Measurements from ENCODE around the gene CEMIP.

CEMIP gene, protein sequence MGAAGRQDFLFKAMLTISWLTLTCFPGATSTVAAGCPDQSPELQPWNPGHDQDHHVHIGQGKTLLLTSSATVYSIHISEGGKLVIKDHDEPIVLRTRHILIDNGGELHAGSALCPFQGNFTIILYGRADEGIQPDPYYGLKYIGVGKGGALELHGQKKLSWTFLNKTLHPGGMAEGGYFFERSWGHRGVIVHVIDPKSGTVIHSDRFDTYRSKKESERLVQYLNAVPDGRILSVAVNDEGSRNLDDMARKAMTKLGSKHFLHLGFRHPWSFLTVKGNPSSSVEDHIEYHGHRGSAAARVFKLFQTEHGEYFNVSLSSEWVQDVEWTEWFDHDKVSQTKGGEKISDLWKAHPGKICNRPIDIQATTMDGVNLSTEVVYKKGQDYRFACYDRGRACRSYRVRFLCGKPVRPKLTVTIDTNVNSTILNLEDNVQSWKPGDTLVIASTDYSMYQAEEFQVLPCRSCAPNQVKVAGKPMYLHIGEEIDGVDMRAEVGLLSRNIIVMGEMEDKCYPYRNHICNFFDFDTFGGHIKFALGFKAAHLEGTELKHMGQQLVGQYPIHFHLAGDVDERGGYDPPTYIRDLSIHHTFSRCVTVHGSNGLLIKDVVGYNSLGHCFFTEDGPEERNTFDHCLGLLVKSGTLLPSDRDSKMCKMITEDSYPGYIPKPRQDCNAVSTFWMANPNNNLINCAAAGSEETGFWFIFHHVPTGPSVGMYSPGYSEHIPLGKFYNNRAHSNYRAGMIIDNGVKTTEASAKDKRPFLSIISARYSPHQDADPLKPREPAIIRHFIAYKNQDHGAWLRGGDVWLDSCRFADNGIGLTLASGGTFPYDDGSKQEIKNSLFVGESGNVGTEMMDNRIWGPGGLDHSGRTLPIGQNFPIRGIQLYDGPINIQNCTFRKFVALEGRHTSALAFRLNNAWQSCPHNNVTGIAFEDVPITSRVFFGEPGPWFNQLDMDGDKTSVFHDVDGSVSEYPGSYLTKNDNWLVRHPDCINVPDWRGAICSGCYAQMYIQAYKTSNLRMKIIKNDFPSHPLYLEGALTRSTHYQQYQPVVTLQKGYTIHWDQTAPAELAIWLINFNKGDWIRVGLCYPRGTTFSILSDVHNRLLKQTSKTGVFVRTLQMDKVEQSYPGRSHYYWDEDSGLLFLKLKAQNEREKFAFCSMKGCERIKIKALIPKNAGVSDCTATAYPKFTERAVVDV (N-terminal part only)

GRCh38 chr15:80778964-80779657, at the start of gene CEMIP:
TSS of gene CEMIP (plus strand) at chr15:80779370. CDS start at chr15:80873880, 94,510 bp downstream.
- DNase-seq: peak; percentile 80

DNA sequence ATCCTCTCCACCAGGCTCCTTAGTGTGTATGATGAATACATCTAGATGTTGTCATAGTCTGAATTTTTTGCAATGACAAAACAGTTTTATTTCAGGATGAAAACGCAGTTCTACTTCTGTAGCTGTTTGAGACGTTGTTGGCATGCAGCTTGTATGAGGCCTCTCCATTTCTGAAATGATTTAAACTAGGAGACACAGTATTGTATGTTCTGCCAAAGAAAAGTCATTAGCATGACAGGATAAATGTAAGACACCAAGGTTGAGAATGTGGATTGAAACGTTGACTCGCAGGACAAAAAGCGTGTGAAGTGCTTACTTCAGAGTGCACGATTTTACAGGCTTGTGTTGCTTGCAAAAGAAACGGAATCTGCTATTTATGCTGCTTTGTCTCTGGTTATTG, 48.8 kb upstream of the CEMIP start:
- no peak for DNase-seq

DNA sequence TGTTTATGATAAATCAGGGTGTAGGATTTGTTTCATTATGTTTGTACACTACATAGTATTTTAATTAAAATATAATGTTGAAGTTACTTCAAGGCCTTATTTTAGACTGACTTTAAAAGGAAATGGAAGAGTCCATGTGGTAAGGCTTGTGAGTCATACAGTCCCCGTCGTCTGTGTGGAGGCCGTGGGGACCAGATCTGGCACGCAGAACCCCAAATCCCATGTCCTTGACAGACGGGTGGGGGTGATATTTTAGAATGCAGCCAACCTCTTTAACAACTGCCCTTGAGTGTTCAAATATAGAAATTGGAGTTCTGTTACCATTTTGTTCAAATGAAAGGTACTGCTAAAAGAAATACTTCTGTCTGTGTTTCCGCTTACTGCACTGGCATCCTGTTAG, 48.2 kb upstream of the CEMIP start:
- no peak for DNase-seq

GRCh38 chr15:80732167-80732566, 47.0 kb upstream of the CEMIP start:
- no peak for DNase-seq

DNA sequence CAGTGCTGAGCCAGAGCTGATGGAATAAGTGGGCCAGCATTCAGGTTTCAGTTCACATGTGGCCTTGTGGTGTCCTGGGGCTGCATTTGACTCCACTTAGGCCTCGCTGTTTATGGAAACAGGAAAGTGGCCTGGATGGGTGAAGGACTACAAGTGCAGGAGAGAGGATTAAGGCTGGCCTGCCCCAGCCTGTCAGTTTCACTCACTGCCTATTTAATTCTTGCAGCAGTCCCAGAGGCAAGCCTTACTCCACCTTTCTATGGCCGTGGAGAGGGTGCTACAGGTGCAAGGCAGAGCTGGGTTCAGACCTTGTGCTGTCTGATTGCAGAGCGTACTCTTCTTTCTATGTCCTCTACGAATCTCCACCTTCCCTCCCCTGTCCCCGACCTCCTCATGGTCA, 46.4 kb upstream of the CEMIP start:
- DNase-seq: no peak

- no peak for DNase-seq
These were observed 45.7 kb upstream of the CEMIP start for GRCh38 chr15:80733460-80733859.

DNA sequence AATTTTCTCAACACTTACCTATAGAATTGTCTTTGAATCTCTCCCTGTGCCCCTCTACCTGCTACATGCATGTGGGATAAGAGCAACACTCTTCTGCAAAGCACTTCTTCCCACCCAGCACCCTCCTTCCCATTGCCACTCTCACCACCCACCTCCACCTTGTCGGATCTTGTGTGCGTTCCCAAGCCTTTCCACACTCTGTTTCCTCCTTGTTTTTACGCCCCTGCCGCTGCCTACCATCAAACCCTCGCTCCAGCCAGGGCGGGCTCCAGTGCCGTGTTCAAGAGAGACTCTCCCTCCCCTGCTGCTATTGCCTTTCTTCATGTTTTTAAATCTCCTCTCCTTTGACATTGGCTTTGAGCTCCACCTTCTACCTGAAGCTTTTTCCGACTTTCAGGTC, 43.8 kb upstream of the CEMIP start:
- no peak for DNase-seq

DNA sequence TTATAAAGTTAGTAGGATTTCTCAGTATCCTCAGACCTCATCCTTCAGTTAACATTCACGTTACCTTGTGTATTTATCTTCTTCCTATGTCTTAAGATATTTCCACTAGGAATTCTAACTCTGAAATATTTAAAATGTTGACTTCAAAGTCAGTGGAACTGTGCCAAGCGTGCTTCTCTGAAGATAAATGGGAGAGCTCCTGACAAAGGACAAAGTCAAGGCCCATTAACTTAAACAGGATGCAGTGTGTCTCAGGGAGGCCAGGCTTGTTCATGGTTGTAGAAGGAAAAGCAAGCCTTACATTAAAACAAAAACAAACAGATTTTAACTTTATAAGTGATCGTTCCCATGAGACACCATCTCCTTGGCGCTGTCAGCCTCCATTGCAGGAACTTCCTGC, 42.6 kb upstream of the CEMIP start:
- DNase-seq: no peak

DNA sequence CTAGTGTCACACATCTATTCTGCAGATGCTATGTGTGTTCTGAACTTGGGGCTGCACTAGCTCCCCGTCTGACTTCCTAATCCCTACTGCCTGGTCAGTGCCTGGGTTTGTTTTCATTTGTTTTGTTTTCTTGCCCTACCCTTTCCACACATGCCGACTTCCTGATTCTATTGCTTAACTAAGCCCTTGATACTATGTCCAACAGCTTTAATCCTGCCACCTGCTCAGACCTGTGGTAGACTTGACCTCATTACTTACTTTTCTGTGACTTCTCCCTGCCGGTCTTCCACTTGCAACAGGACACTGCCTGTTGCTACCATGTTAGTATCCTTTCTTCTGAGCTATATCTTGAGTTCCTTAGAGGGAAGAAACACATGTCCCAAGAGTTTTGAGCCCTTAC, 39.3 kb upstream of the CEMIP start:
- DNase-seq: no peak

DNA sequence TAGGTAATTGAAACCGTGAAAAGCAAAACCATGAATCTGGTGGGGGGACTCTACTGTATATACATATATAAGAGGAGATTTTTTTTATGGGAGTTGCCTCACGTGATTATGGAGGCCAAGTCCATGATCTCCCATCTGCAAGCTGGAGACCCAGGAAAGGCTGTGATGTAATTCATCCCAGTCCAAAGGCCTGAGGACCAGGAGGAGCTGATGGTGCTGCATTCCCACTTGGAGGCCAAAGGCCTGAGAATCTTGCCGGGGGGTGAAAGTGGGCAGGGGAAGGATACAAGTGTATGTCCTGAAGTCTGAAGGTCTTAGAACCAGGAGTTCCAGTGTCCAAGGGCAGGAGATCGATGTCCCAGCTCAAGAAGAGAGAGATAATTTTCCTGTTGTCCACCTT, 37.1 kb upstream of the CEMIP start:
- no peak for DNase-seq

DNA sequence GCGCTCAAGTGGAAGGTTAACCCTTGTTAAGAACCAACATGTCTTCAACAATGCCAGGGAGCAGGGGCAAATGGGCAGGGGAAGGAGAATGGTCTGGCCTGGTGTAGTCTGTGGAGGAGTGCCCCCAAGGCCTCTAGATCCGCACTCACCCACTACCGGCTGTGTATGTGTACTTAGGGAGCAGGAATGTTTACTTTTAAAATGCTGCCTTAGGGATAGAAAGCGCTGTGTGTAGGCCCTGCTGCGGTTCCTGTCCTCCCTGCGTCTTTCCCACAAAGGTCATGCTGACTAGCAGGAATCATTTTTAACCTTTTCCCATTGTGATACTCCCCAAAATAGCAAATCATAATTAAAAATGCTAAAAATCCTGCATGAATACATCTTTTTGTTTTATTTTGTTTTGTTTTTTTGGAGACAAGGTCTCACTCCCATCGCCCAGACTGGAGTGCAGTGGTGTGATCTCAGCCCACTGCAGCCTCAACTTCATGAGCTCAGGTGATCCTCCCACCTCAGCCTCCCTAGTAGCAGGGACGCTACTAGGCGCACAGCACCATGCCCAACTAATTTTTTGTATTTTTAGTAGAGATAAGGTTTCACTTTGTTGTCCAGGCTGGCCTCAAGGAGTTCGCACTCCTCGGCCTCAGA, 35.9 kb upstream of the CEMIP start:
- no peak for DNase-seq

- DNase-seq: peak; percentile 30
These were observed 34.8 kb upstream of the CEMIP start for GRCh38 chr15:80744415-80744814.

DNA sequence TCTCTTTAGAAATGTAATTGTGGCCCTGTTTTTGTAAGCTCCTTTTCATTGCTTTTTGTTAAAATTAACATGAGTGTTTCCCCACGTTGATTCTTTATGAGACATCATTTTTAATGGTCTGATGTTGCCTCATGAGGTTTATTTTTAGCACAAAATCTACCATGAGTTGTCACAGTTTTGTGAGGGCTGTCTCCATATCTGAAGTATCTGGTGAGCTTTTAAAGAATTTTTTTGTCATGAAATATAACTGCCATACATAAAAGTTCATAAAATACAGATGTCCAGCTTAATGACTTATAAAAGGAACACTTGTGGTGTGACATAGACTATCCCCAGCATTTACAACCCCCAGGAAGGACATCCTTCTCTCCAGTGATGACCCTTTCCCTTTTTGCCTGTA, 34.3 kb upstream of the CEMIP start:
- no peak for DNase-seq

DNA sequence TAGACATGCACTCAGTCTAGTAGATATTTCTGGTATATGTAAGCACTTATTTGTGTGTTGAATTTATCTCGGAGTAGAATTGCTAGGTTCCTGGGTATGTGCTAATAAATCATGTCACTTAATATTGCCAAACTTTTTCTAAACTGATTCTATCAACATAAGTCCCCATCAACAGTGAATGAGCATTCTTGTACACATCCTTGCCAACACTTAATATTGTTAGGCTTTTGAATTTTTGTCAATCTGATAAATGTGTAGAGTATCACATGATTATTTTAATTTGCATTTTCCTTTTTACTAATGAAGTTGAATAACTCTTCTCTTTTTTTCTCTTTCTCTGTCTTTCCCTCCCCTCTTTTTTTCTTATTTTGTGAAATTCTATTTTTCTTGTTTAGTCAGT, 33.3 kb upstream of the CEMIP start:
- no peak for DNase-seq

- DNase-seq: no peak
These were observed 31.7 kb upstream of the CEMIP start for GRCh38 chr15:80747317-80748053.

DNA sequence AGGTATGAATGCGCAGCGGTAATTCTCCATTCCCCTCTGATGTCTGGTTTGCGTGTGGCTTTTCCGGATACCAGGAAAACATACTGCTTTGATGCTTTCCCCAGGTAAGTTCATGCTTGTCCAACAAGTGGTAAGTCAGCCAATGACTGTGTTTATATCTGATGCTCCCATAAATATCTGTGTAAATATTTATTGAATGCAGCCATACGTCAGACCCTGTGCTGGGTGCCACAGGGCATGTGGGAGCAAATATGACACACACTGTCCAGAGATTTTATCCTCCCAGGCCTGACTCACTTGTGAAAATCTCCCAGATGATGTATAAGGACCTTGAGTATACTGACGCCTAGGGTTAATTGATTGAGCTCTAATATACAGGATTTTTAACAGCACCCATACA, 29.6 kb upstream of the CEMIP start:
- DNase-seq: no peak

- peak; percentile 31 for DNase-seq
These were observed 28.6 kb upstream of the CEMIP start for GRCh38 chr15:80750575-80750974.

DNA sequence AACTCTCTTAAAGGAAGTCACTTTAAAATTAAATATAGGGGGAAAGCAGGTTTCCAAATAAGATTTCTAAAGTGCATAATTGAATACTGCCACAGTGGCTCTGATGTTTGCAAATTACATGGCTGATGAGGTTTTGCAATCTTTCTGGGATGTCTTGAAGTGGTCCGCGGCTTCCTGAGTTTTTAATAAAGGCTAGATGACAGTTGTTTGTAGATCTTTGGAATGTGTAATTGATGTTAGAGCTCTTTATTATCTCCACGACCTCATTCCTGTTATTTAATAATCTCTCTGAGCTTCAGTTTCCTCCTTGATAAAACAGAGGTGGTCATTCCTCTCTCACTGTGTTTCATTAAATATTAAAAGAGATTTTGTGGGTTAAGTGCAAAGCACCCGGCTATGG, 27.0 kb upstream of the CEMIP start:
- DNase-seq: no peak

GRCh38 chr15:80753161-80753560, 26.0 kb upstream of the CEMIP start:
- no peak for DNase-seq

DNA sequence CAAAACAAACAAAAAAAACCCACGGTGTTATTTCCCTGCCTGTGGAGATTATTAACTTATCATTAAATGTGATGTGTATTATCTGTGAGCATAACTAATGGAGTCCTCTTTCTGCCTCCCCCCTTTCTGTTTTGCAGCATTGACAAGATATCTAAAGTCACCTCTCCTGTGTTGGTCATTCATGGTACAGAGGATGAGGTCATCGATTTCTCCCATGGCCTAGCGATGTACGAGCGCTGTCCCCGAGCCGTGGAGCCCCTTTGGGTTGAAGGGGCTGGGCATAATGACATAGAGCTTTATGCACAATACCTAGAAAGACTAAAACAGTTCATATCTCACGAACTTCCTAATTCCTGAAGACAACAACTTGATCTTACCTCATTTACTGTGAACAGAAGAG, 25.2 kb upstream of the CEMIP start:
- no peak for DNase-seq

GRCh38 chr15:80755885-80756284, 23.3 kb upstream of the CEMIP start:
- DNase-seq: no peak

All from midbrain (tissue), 1 donor.